Left renal cortex interstitium (tissue), 4 donors: ENCODE data around the gene DDX1. TPM values are rescaled to one million over a fixed set of nuclear protein-coding genes. Genes with fewer than 3 reads are reported as not detected.

Source experiments
- DNase-seq, 4 donors: peaks; one replicate each; pipeline ENCODE4 v3.0.0-alpha.2; 2013; ENCODE audit warnings: low read depth in 4 of 4, low spot score in 2 of 4, missing footprints in 1 of 4
- polyA plus RNA-seq, 4 donors: library from polyadenylated mRNA; unstranded; fragments of 120-200 nt; gene quantifications; one replicate each; pipeline ENCODE4 v1.2.1, GENCODE V29; 2013; ENCODE audit not compliant: insufficient read length in 4 of 4

The DDX1 gene
- polyA plus RNA-seq, 4 donors: 148 to 187 (median 173) TPM

DNA sequence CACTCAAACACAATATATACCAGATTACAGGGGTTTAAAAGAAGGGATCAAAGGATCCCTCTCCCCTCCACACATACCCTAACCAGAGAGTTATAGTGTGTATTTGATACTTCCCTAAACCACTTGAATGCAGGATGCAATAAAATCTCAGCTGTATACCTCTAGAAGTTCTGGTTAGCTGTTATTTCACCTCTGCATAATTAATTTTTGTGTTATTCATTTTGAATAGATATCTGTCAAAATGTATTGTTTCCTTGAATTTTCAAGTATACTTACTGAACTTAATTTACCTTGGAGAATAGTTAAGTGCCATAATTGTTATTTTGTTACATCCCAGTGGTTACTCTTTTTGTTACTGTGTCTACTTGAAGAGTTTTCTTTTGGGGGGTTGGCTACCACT is 34.5 kb downstream of the DDX1 start:
- DNase-seq: no peak

DNA sequence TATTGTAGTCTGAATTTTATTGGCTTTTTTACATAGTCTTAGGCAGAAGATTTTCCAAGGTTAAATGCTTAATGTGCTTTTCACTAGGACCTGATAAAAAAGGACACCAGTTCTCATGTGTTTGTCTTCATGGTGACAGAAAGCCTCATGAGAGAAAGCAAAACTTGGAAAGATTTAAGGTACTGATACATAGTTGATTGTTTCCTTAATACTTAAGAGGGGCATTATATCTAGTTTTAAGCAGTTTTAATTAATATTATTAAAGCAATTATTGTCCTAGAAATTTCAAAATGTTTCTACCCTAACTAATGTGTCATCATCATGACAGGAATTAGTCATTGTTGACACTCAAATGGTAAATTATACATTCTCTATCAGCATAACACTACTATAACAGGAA is 35.3 kb downstream of the DDX1 start:
- no peak for DNase-seq

DNA sequence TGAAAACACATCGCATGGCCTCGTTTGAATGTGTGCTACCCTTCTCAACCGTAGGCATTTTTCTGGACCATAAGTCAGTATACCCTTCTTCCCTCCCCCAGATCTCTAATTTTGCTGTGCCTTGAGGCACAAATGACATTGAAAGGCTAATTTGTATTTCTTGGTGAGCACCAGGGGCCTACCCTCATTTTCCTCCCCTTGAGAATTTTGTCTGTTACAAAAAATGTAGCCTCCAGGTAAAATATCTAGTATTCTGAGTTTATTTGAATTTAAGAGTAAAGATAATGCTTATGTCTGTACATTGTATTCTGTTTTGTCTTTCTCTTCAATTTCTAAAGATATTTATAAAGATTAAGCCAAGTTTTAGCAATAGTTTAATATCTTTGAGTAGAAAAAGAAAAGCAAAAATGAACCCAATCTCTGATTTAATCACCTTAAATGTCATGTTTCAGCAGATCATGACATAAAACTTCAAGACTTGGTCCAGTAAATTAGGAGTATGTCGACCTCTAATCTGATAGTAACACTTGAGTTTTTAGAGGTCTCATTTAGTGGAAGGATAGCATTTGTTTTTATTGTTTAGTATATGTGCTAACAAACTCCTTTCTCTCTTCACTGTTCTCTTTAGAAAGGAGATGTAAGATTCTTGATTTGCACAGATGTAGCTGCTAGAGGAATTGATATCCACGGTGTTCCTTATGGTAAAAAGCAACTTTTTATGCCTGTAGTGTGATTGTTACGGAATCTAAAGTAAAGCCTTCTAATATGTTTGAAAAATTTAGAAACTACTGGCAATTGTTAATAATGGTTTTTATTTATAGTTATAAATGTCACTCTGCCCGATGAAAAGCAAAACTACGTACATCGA is 36.4 kb downstream of the DDX1 start:
- no peak for DNase-seq

DNA sequence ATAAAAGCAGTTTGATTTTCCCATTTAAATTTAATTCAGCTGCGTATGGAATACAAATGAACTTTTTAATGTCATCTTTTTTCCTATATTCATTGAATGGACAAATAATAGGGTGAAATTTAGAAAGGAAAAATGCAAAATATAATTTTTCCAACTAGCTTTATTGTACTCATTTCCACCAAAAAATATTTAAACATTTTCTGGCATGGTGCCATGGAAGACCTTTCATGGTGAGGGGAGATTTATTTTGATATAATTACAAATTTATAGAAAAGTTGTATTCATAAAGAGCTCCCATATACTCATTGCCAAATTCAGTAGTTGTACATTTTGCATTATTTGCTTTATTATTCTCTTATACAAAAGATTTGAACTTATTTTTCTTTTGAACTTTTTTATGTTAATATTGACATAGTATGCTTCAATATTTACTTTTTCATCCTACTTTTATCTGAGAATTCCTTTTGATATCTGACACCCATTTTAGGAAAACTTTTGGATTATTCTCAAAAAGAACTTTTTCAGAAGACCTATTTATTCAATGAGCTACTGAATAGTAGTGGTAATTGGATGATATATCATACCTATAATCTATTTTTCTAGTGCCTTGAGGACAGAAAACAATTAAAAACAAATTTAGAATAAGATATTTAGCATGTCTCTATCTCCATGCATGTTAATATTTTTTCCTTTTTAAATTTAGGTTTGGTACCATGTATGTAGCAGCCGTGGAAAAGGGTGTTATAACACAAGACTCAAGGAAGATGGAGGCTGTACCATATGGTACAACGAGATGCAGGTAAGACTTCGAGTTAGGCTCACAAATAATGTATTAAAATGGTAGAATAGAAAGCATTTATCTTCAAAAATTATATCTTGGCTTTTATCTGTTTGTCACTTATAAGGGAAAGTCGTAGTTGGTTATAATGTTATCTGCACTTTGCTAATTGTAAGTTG is 37.5 kb downstream of the DDX1 start:
- DNase-seq: no peak

DNA sequence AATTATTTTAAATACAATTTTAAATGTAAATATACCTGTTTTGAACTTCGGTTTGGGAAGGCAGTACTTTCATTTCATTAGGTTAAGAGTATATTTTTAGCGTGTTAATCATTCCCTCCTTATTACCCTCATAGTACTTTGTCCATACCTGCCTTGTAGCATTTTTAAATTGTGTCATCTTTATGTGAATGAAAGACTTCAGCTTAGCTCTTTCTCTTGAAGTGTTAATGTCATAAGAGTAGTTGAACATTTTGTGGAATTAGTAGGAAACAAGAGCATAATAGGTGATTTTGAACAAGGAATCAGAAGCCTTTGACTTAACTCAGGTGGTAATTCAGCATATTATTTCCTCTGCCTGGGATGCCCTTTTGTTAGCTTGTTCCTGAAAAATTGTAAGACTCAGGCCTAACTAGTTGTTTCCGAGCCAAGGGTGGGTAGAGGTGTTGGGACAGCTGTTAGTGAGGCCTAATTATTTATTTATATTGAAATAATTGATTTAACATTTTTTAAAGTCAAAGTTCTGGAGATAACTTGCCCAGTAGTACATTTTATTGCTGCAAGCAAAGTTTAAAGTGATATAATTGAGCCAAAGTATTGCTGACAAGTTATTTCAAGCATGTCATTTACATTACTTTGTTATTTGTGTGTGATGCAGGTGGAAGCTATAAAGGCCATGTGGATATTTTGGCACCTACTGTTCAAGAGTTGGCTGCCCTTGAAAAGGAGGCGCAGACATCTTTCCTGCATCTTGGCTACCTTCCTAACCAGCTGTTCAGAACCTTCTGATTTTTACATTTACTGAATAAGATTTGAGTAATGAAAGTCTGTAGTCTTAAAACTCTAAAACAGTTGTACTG is 38.7 kb downstream of the DDX1 start:
- DNase-seq: no peak

DNA sequence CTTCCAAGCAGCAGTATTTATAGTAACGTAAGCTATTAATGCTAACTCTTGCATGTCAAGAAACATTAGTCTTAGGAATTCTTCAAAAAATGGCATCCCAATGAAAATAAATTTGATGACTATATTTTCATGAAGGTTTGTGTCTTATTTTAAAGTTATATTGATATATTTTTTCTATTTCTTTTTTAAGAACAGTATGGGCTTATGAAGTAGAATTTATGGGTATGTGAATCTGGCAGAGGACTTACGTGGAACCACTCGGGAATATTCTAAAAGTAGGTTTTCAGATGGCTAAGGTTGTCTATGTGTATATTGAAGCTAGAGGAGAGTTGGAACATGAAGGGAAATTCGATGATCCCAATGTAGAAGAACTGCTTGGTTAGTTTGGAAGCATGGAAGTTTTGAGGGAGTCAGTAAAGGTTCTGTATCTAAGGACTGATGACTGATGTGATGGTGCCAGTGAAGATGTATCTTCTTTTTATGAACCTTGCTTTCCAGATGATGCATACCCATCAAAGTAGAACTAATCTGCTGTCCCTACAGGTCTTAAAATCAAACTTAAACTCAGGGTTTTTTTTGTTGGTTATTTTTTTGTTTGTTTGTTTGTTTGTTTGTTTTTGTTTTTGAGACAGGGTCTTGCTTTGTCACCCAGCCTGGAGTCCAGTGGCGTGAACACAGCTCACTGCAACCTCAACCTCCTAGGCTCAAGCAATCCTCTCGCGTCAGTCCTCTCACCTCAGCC is 39.5 kb downstream of the DDX1 start:
- DNase-seq: no peak

DNA sequence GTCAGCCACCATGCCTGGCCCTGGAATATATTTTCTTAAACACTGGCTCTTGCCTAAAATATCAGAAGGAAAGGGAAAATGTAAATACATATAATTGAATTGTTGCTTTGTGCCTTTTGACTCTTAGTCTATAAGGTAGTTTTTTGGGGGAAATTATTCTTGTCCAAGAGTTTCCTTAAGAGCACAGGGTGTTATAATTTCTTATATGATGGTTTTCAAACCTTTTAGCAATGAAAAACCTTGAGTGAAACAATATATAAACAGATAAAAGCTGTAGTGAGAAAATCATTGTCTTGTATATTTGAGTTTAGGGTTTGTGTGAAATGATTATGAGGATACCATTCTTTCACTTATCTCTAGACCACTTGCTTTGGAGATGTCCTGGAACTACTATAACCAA is 40.2 kb downstream of the DDX1 start:
- DNase-seq: no peak

DNA sequence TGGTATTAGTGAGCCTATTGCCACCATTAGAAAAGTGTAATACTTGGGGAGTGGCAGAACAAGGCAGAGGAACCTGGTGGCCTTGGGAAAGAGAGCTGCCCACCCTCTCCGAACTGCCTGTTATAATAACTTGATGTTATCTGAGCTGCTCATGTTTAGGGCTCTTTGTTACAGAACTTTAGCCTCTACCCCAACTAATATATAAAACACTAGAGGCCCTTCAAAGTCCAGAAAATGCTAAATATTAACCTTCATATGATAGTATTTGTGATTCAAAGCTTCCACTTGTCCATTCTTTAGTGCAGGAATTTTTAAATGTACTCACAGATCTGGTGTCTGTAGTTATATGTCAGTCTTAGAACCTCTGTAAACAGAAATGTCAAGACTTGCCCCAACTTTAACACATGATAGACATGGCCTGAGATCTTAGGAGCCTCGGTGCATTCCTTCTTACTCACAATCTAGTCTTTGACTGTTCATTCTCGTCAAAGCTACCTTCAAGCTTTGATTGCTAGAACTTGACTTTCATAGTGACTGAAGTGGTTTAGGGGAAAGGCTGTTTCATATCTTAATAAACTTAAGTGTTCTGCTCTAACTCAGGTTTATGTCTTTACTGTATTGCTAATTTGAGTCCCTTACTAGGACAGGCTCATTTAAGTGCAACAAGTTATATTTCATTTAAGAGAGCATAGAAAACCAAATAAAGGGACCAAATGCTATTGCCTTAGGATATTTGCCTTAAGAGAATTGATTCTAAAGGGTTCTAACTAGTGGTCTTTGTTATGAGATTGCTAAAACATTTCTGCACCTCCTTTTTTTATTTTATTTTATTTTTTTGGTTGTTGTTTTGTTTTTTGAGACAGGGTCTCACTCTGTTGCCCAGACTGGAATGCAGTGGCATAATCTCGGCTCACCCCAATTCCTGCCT is 41.6 kb downstream of the DDX1 start:
- no peak for DNase-seq

DNA sequence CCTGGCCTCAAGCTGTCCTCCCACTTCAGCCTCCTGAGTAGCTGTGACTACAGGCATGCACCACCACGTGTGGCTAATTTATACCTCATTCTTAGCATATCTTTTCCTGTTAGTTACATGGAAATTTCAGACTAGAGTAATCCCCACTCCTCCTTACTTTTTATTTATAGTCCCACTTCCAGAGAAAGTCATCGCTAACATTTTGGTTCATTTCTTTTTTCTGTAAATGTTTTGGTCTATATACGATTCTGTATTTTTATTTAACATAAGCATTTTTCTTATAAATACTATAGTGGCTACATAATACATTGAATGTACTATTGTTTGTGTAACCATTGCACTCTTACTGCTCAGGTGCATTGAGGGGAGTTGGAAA is 42.3 kb downstream of the DDX1 start:
- no peak for DNase-seq

DNA sequence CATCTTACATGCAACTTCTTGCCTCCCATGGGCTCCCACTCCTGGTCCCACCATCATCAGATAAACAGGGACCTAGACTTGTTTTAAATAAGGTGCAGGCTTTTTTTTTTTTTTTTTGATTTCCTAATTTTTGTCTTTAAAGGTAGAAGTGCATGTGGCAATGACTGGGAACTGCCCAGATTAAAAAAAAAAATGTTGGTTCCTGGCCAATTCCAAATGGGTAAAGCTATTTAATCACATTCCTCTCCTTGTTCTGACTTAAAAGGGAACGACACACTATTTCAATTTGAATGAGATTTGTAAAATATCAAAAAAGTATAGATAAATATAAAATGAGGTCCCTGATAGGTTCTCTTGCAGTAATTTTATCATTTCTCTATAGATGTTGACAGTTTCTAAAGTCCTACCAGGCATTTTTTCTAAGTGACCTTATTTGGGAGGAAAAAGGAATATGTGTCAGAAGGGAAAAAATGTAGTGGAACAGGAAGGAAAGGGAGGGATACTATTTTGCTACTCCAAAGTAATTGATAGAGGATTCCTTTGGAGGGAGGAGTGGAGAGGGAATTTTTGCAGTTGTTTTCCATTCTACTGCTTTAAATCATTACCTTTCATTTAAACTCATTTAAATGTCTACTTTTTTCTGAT is 43.3 kb downstream of the DDX1 start:
- DNase-seq: no peak

DNA sequence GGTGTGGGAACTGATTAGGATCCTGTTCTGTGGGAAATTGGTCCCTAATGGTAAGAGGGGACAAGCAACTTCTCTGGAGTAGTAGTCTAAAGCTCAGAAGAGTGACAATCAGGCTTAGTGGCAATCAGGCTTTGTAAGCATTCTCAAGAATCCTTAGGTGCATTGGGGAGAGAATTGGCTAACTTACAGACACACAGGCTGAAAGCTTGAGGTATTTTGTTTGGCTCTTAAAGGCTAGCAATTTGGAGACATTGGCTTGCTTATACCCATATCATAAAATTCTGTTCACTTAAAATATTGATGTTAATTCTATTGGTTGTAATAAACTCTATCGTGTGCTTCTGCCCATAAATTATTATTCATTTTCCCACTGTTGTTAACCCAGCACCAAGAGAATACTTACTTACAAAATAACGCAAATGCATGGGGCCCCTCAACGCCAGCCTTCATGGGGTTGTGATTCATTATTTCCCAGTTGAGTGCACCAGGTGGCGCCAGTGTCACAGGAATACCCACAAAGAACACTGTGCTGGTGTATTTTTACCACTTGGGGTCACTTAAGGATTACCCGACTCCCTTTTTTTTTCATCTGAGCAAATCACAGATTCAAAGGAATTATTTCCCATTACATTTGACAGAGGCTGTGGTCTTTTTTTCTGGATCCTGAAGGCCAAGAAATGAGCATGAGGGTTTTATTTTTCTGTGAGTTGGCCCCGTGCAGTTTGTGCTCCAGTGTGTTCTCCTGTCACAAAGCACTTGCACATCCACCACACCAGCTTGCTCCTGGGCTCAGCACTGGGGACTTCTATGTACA is 45.5 kb downstream of the DDX1 start:
- DNase-seq: peak in 2 of 4 donors; percentile 73 to 84

DNA sequence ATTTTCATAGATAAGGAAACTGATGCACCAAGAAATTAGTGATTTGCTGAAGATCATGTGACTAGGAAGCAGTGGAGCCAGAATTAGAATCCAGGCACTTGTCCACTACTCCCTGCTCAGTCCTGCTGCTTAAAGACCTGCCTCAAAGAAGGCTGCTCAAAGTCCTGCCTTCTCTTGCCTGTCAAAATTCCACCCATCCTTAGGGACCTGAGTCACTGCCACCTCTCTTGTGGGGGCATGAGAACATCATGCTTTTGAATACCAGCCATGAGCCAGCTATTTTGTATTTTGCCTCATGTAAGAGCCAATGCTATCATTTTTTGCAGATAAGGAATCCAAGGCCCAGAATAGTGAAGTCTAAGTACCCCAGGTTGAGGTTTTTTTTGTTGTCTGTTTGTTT is 47.1 kb downstream of the DDX1 start:
- DNase-seq: no peak

DNA sequence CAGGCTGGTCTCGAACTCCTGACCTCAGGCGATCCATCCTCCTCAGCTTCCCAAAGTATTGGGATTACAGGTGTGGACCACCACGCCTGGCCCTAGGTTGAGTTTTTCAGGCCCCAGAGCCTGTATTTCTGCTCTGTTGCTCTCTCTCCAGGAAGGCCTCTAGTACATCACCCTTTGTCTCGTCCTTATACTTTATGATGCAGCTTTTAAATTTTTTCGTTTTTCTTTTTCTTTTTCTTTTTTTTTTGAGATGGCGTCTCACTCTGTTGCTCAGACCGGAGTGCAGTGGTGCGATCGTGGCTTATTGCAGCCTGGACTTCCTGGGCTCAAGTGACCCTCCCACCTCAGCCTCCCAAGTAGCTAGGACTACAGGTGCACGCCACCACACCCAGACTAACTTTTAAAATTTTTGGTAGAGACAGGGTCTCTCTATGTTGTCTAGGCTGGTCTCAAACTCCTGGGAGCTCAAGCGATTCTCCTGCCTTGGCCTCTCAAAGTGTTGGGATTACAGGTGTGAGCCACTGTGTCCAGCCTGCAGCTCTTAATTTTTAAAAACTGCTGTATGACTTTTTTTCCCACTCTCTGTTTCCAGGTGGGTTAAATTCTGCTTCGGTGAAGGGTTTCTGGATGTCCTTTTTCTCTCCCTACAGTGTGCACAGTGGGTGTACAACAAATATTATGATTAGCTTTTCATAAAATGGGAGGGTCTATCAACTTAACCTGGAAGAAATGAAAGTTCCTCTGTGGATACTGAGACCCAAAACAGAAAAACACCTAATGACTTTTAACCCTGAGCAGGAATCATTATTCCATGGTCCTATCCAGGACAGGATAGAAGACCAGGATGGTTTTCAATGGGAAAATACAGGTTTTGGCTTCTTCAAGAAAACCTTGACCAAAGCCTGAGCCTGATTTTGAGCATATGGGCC is 47.9 kb downstream of the DDX1 start:
- DNase-seq: no peak

DNA sequence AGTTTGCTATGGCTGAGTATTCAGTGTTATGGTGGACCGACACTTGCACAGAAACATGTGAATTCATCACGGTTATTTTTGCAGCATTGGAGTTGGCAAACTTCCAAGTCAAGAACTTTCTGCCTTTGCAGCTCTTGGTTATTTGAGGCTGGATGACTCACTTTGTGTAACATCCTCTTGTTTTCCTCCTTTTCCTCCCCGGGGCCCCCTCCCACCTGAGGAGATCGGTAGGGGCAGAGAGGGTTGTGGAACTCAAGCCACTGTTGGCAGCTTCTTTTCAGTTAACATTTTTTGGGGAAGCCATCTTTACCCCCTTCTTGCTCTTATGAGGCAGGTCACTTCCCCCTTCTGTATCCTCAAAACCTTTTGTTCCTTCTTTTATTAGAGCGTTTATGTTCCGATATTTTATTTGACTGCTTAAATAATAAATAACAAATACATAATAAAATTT is 48.6 kb downstream of the DDX1 start:
- DNase-seq: no peak

DNA sequence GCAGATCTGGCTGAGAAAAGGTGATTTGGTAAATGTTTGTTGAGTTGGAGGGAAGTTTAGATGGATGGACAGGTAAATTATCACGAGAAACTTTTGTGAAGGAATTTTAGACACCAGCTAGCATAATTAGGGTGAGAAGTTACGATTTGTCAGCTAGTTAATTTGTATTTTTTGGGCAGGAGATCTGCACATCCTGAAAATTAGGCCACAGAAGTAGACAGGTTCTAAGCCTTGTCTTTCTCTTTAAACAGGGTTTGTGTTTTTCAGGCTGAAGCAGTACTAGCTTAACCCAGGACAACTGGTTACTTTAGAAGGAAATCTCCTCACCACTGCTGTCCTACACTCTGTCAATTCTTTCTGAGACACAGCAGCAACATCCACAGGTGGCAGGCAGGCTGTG is 49.1 kb downstream of the DDX1 start:
- DNase-seq: no peak

DNA sequence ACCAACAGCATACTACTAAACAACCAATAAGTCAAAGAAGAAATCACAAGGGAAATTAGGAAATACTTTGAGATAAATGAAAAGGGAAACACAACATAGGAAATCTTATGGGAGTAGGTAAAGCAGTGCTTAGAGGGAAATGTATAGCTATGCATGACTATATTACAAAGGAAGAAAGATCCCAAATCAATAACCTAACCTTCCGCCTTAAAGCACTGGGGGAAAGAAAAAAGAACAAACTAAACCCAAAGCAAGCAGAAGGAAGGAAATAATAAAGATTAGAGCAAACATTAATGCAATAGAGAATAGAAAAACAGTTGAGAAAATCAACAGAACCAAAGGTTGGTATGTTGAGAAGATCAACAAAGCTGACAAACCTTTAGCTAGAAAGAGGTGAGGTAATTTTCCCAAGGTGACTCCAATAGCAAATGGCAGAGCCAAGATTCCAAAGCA is 49.9 kb downstream of the DDX1 start:
- no peak for DNase-seq
